GM19193 (cell line): ENCODE results near the gene APOM.

Experiments used
- POLR2A ChIP-seq: IDR thresholded peaks from 4 replicates; pipeline ENCODE4 v1.6.1; 2011; ENCODE audit not compliant: insufficient read depth, insufficient read length; ENCODE audit errors: extremely low read depth

APOM gene

DNA sequence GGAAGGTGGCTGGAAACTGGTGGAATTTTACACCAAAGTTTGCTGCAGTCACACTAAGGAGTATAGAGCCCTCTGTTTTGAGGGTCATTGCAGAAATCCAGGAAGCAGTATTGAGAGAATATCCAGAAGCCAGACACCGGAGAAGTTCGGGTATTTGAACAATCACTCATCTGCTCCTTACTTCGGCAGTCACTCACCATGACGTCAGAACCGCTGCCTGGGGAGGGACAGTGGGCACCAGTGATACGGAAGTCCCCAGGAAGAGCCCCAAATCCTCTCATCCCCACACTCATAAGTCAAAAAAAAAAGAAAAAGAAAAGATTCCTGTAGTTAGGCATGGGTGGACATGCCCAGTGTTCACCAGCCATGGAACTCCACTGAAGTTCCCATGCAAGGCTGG lies 21.2 kb downstream of the APOM start:
- TF ChIP-seq POLR2A = no peak

GRCh38 chr6:31677955-31678354 lies 22.3 kb downstream of the APOM start:
- no peak for TF ChIP-seq POLR2A

GRCh38 chr6:31680226-31681134 lies 24.8 kb downstream of the APOM start, which contains the start of gene LY6G5C:
TSS of gene LY6G5C (minus strand) at chr6:31681067. CDS start at chr6:31680373, 694 bp downstream.
- TF ChIP-seq POLR2A = no peak

- no peak for TF ChIP-seq POLR2A
These were observed 25.5 kb downstream of the APOM start for GRCh38 chr6:31681135-31681671.

DNA sequence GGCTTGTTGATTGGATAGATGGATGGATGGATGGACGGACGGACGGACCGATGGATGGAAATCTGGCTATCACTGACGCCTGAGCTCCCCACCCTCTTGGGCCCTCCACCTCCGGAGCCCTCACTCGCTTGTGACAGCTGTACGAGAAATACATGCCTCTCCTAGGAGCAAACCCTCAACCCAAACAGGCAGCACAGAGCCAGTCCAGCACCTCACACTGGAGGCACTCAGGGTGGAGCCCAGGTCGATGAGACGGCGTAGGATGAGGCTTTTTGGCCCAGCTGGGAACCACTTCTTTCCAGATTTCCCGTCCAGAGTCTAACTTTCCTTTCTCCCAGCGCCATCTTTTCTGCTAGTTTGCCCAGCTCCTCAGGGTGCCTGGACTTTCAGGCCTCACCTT lies 27.9 kb downstream of the APOM start:
- TF ChIP-seq POLR2A = no peak

GRCh38 chr6:31686483-31686882 lies 30.8 kb downstream of the APOM start:
- TF ChIP-seq POLR2A = no peak

DNA sequence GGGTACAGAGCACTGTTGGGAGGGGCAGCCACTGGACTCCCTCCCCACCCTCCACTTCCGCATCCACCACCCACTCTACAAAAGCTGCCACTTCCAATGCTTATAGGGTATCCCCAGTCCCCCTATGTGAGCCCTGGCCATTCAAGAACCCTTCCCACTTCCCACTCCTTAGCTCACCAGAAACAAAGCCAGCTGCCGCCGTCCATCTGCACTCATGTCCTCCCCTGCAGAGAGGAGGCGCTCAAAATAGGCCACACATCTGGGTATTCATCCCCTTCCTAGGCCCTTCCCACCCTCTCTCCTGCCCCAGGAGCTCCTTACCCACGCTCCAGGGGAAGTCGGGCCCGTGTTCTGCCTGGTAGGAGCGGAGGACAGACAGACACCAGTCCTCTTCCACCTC lies 31.6 kb downstream of the APOM start:
- no peak for TF ChIP-seq POLR2A

DNA sequence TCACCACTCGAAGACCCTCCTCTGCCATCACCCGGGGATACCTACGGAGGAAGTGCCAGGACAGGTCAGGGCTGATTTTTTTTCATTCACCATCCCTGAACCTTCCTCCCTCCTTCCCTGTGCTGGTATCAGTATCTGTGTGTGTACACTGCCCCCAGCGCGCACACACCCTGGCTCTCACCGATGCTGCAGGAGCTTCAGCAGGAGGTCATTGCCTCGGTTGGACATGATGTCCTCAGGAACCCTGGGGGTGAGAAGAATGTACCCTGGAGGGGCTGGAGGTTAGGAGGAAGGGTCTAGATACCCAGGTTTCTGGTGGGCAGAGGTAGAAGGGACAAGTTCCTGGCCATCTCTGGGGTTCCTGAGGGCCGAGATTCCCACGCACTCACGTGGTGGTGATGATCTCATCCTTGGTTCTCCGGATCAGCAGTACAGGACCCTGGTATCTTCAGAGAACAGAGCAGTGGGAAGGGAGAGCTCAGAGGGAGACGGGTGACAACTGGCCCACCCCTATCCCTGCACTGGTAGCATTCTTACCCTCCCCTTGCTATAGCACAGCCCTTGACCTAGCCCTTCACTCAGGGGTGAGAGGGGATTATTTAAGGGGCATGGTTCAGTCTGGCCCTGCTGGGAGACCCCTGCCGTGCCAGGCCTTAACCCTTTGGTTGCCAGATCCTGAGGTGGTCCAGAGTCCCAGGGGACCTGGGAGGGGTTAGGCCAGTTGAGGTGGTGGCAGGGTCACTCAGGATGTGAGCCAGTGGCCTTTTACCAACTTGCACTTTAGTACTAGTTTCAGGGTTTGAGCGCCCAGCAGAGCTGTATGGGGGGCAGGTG lies 32.4 kb downstream of the APOM start:
- no peak for TF ChIP-seq POLR2A

DNA sequence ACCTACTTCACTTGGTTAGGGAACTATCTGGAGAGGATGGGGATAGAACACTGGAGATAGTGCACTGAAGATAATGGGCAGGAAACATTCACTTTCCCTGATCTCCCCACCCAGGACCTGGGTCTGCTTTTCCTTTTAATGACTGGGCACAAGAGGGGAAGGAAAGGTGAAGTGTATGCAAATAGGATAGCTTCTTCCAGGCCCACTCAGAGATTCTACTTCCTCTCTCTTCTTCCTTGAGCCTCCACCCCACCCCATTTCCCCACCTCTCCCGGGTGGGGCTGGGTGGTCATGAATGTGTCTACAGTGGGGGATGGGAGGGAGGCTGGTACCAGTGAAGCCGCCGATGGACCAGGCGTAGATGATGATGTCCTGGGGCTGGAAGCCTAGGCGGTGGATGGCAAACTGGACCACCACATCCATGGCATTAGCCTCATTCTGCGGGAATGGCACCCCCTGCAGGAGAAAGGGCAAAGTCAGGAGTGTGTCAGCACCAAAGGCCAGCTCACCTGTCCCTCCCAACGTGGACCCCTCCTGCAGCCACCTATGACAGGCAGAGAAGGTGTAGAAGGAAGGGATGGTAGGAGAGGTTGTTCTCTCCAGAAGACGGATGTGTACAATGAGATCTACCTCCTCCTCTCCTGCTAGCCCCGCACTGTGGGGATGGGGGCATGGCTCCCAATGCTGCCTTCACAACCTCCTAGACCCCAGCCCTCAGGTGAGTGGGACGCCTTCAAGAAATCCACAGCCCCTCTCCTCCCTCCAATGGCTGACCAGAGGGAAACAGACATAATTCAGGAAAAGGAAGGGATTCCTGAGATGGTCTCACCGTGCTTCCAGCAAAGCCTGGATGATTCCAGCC lies 33.8 kb downstream of the APOM start:
- TF ChIP-seq POLR2A = no peak

- TF ChIP-seq POLR2A = no peak
These were observed 34.8 kb downstream of the APOM start for GRCh38 chr6:31690231-31691077.

- TF ChIP-seq POLR2A = no peak
These were observed 35.4 kb downstream of the APOM start for GRCh38 chr6:31691078-31691463.

DNA sequence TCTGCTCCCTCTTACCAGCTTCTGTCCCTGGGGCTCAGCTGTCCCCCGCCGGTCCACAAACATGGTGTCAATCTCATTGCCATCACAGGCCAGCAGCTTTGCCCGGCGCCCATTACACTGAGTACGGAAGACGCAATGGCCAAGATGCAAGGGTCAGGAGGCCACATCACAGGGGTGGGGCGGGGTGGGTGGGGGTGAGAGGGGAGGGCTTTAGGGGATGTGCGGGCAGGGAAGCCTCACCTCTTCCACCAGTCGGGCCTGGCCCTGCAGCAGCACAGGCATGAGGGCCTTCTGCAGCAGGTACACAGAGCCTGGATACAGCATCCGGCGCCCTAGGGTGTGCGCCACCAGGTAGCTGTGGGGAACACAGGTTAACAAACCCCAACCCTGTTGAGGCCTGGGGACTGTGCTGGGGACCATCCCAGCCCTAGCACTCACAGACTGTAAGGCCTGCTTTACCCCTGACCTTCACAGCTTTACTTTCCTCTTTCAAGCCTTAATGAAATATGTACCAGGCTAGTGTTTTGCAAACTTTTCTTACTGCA lies 35.9 kb downstream of the APOM start:
- TF ChIP-seq POLR2A = no peak

- TF ChIP-seq POLR2A = no peak
These were observed 36.7 kb downstream of the APOM start for GRCh38 chr6:31692353-31692752.
